HG02840 (cell line): ENCODE data around the gene AOC2.

Source experiments
- ATAC-seq: cut with Tn5 transposase; IDR thresholded peaks from one replicate; pipeline ENCODE4 v1.9.1; 2021; ENCODE audit warnings: mild to moderate bottlenecking, moderate library complexity, moderate number of reproducible peaks; ENCODE audit not compliant: unreplicated experiment, low FRiP score

The AOC2 gene, protein sequence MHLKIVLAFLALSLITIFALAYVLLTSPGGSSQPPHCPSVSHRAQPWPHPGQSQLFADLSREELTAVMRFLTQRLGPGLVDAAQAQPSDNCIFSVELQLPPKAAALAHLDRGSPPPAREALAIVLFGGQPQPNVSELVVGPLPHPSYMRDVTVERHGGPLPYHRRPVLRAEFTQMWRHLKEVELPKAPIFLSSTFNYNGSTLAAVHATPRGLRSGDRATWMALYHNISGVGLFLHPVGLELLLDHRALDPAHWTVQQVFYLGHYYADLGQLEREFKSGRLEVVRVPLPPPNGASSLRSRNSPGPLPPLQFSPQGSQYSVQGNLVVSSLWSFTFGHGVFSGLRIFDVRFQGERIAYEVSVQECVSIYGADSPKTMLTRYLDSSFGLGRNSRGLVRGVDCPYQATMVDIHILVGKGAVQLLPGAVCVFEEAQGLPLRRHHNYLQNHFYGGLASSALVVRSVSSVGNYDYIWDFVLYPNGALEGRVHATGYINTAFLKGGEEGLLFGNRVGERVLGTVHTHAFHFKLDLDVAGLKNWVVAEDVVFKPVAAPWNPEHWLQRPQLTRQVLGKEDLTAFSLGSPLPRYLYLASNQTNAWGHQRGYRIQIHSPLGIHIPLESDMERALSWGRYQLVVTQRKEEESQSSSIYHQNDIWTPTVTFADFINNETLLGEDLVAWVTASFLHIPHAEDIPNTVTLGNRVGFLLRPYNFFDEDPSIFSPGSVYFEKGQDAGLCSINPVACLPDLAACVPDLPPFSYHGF

DNA sequence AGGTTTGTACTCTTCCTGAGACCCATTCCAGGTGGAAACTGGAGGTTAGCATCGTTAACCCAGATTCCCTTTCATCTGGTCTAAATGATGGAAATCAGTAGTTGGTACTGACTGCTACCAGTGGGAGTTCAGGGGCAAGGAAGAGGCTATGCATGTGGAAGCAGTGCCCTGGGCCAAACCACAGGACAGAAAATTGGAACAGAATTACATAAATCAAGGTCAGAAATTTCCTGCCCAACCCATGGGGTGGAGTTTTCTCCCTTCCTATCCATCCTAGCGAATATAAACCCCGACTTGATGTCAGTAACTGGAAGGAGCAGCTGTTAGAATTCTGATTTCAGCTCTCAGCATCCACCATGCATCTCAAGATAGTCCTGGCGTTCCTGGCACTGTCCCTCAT lies at the start of gene AOC2:
AOC2 (plus strand) TSS at position 310 of the 400 bp plus-strand sequence; CDS start at position 357, 47 bp downstream.
- no peak for ATAC-seq

DNA sequence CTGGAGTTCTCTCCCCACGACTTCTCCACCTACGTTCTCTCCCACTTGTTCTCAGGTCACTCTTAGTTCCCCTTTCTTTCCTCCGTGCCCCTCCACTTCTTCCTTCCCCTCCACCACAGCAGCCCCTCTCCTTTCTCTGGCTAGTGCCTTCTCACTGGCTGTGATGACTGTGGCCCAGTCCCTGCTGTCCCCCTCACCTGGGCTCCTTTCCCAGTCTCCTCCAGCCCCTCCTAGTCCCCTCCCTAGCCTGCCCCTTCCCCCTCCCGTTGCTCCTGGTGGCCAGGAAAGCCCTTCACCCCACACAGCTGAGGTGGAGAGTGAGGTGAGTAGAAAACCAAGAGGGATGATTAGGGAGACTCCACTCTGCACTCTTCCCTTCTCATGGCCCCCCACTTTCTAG lies 49.3 kb upstream of the AOC2 start:
- ATAC-seq = no peak

DNA sequence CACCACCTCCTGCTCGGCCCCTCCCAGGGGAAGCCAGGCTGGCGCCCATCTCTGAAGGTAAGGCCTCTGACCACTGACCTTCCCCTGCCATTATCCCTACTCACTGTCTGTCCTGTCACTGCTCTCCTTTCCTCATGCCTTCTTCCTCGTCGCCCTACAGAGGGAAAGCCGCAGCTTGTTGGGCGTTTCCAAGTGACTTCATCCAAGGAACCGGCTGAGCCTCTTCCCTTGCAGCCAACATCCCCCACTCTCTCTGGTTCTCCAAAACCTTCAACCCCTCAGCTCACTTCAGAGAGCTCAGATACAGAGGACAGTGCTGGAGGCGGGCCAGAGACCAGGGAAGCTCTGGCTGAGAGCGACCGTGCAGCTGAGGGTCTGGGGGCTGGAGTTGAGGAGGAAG lies 48.9 kb upstream of the AOC2 start:
- ATAC-seq = no peak

DNA sequence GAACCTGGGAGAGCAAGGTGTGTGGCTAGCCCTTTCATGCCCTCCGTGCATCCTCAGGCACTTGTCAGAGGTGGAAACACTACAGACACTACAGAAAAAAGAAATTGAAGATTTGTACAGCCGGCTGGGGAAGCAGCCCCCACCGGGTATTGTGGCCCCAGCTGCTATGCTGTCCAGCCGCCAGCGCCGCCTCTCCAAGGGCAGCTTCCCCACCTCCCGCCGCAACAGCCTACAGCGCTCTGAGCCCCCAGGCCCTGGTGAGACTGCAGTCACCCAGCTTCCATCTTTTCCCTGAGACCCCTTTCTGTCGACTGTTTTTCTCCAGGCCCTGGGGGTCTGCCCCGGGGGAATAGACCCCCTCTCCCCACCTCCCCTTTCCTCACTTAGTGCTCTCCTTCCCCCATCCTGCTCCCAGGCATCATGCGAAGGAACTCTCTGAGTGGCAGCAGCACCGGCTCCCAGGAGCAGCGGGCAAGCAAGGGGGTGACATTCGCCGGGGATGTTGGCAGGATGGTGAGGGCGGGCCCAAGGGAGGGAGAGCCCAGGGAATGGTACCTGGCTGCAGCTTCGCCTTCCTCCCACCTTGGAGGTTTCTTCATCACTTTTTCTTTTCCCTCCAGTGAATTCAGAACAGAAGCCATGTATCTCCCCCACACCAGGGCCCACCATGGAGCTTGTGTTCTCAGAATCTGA lies 48.2 kb upstream of the AOC2 start:
- ATAC-seq = no peak

DNA sequence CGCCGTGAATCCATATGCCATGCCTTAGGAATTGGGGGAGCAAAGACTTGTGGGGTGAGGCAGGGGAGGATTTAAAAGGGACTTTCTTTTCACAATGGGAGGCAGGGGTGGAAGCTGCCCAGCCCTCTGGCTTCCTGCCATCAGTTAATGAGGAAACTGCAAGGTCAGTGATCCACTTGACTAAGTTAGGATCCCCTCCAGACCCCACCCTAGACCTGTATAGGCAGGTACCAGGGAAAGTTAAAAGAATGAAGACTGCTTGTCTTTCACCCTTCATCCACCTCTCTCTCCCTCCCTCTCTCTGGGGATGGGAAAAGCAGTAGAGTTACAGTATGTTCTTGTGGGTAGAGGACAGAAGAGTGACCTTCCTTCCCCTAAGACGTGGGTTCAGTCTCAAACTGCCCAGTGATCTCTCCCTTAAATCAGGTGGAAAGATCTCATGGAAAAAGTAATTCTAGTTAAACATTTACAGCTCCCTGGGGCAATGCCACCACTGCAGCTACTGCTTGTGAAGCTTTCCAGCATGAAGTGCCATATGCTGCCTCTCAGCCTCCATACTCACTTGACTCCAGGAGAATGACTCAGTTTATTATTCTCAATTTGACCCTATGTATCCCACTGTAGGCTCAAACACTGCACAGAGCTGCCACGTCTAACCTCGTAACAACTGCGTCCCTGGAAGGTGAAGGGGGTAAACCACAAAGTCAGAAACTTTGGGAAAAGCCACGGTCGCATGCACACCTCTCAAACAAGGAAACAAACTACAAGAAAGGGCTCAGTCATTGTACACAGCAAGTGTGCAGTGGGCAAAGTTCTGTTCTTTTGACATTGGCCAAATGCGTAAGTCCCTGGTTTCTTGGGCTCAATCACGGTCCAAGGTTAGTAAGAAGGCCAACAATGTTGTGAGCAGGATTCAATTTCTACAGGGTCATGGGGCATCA lies 47.0 kb upstream of the AOC2 start:
- no peak for ATAC-seq

DNA sequence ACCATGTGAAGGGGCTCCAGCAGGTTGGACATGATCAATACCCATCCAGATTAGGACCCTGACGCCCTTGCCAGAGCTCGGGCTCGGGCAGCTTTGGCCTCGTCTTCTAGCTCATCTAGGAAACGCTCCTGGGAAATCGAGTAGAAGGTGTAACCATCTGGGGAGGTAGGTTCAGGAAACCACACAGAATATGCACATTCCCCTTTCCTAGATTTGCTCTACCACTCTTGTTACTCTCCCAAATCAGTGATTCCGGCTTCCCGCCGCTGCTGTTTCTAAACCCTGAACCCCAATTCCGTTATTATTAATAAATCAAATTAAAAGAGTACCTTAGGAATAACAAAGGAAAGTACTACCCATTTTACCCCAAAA lies 46.4 kb upstream of the AOC2 start:
- ATAC-seq = no peak

DNA sequence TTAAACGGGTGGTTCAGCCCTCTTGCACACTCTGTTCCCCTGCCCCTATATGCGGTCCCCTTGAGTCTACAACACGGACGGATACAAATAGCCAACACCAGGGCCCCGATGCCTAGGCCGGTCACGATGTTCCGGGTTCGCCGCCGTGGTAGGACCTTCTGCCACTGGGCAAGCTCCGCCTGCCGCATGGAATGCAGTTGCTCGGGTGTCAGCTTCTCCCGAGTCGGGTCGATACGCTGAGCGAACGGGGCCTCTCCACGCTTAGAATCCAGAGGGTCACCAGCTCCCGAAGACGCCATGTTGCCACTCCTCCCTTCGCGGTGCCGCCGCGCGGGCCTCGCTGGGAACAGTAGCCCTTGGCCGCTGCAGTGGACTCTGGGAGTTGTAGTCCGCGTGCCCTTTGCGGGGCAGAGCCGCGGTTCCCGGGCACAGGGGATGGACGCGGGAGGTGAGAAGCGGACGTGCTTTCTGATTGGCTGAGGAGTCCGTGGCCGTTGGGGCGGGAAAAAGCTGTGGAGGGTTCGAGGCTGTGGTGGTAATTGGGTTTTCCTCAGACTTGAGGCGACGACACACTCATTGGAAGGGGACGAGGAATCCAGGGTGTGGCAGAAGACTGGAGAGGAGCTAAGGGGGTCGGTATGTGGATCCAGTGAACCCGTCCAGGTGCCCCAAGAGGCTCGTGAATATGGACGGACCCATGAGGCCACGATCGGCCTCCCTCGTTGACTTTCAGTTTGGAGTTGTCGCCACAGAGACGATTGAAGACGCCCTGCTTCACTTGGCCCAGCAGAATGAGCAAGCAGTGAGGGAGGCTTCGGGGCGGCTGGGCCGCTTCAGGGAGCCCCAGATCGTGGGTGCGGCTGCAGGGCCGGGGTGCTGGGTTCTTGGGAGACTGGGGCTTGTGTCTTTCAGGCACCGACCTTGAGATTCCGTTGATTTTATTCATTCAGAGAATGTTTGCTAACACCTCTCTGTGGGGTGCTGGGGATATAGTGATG lies 45.7 kb upstream of the AOC2 start, which contains the start of the genes CNTD1 and COA3:
CNTD1 (plus strand) TSS at position 479 of the 998 bp plus-strand sequence; CDS start at position 686, 207 bp downstream.
COA3 (minus strand) TSS at position 322 of the 998 bp plus-strand sequence; CDS start at position 299, 23 bp downstream.
- peak; percentile 65 for ATAC-seq

DNA sequence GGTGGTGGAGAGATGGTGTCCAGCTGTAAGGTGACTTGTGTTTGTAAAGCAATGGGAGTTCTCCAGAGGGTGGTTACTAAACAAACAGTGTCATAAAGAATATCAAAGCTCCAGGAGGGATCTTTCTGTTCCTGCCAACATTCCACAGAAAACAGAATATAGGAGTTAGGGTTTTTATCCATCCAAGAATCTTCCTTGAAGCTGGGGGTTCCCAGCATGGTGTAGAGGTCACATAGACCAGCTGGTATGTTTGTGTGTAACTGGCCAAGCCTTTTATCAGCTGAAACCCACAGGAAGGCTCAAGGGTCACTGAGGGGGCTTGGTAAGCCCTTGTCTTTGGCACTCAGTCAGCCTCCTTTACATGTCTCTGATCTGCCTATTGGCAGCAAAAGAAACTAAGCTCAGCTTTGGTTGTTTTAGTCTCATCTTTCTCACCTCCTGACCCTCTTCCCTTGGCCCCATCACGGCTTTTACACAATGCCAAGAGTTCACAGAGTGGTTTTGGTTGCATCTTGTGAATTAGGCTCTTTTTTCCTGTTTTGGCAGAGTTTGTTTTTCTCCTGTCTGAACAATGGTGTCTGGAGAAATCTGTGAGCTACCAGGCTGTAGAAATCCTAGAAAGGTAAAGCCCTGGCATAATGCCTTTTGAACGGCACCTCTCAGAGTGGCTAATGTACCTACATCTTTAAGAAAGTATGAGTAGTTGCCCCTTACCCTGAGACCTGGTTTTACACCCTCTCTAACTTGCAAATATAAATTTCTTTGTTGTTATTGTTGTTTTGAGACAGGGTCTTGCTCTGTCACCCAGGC lies 41.1 kb upstream of the AOC2 start:
- no peak for ATAC-seq

DNA sequence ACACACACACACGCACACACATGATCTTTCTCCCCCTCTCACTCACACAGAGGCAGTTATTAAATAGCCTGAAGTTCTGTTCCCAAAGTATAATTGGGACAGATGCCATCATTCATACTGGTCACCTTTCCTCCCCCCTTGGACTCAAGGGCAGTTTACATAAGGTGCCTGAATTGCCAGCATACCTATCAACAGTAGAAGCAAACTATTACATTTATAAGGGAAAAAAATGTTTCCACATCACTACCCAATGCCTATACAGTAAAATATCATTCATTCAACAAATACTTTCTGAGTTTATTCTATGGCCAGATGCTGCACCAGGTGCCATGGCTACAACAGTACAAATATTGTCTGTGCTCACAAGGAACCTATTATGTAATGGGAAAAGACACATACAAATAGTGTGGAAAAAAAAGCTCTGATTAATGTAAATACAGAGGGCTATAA lies 39.4 kb upstream of the AOC2 start:
- ATAC-seq = no peak

DNA sequence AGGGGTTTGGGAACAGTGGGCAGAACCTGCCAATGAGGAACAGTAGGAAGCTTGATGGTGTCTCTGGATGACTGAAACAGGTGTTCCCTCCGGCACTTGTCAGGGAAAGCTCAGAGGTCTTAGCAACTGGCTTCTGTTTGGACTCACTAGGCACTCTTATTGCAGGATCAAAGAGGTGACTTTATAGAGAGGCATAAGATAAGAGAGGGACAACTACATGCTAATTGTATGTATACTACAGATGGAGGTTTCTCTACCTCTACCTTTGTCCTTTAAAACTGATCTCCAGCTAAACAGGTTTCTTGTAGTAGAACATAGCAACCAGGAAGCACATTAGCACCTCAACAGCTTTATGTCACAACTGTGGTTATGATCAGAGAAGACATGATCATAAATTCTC lies 38.1 kb upstream of the AOC2 start:
- ATAC-seq = no peak

DNA sequence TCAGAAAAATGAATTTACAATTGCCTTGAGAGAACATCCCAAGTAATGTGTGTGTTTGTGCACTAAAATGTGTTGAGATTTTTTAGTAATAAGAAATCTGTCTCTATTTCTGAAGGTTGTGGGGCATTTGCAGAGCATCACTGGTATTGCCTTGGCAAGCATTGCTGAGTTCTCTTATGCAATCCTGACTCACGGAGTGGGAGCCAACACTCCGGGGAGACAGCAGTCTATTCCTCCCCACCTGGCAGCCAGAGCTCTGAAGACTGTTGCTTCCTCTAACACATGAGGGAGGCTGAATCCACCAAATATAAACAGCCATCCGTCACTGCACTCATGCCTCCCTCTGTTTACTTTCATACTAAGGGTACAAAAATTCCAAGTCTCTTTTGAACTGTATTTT lies 35.1 kb upstream of the AOC2 start:
- no peak for ATAC-seq

DNA sequence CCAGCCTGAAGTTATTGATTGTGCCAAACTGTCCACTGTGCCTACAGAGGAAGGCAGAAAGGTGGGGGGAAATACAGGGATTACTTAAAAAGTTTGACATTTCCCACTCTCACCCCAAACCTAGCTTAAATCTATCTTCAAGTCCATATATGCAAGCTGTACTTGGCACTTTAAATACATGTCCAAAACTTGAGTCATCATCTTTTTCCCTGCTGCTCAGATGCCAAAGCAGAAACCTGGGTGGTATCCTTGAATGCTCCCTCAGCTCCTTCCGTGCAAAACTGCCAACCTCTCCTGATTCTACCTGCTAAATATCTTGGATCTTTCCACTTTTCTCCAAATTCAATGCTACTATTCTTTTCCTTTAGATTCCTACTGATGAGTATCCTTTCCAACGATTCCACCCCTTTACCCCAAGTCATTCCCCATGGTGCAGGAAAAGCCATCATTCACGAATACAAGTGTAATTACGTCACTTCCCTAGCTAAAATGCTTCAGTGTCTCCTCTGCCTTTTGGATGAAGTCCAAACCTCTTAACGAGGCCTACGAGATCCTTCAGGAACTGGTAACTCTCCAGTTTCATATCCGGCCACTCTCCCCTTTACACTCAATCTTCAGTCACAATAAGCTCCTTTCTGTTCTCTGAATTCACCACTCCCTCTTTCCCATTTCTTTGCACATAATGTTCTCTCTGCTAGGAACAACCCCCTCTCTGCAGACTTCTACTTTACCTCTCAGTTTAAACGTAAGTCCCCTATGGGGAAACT lies 29.6 kb upstream of the AOC2 start:
- ATAC-seq = no peak

DNA sequence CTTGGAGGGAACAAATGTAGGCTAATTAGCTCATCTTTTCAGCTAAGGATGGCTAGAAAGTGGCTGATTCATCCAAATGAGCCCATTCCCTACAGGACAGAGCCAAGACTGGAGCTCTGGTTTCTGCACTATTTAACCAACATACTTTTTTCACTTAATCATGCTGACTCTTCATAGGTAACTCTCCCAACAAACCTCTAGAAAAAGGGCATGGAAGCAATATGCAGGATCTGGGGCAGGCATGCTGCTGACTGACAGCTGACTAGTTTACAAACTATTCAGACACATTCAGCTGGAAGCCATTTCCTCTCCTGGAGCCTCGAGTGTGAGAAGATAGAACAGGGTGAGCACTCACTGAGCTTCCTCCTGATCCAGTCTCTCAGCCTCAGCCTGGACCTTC lies 26.5 kb upstream of the AOC2 start:
- ATAC-seq = no peak

DNA sequence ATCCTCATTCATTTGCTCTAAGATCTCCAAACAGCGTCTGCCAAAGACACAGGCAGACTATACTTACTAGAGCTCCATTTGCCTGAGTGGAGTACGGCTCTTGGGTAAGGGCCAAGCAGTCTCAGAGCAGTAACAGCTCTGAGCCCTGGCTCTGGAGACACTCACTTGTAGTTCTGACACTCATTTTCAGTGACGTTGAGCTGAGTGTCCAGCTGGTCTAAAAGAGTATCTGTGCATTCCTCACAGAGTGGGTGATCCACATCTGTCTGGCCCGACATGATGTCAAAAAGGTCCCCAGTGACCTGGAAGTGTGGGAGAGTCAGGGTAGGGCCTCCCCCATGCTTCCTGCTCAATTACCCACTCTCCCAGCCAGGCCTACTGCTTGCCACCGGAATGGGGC lies 26.0 kb upstream of the AOC2 start:
- ATAC-seq = no peak

DNA sequence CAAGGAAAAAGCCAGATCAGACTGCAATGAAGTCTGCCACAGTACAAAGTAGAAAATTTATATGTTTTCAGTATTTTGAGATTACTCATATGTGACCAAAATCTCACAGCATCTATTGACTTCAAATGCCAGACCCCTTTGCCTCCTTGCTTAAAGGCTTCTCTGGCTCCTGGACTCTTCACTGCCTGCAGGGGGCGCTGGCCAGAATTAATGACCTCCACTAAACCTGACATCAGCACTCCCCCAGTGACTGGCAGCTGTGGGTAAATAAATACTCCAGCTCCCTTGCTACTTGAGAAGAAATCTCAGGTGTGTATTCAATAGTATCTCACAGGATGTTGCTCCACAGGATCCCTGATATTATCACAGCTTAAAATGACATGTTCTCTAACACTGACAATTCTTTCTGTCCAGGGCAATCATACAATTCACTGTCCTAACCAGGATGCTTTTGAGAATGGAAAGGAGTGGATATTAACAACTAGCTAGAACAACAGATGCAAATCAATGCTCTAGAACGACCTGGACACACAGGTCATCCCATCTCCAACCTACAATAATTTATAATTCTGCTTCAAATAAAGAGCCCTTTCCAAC lies 24.3 kb upstream of the AOC2 start:
- ATAC-seq = no peak

DNA sequence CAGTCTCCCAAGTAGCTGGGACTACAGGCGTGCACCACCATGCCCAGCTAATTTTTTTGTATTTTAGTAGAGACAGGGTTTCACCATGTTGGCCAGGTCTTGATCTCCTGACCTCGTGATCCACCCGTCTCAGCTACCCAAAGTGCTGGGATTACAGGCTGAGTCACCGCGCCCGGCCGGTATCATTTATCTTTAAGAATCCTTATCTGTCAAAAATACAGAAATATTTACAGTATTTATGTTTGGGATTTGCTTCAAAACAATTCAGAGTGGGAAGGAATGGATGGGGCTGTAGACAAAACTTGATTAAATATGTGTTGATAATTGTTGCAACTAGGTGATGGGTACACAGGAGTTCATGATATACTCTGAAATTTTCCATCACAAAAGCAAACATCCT lies 23.2 kb upstream of the AOC2 start:
- no peak for ATAC-seq

DNA sequence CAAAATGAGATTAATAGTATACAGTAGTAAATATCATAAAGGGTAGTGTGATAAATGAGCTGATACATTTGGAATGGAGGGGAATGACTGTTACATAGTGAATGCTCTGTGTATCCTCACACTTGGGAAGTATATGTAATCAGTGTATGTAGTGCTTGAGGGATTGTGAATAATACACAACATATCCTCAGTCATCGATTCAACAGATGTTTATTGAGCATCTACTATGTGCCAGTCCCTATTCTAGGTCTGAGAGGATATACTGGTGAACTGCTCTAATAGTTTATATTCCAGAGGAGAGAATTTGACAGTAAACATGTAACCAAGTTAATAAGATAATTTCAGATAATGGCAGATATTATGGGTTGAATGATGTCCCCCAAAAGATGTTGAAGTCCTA lies 16.9 kb upstream of the AOC2 start:
- no peak for ATAC-seq
